ENCODE measurements around the gene GALNT18.

DNA sequence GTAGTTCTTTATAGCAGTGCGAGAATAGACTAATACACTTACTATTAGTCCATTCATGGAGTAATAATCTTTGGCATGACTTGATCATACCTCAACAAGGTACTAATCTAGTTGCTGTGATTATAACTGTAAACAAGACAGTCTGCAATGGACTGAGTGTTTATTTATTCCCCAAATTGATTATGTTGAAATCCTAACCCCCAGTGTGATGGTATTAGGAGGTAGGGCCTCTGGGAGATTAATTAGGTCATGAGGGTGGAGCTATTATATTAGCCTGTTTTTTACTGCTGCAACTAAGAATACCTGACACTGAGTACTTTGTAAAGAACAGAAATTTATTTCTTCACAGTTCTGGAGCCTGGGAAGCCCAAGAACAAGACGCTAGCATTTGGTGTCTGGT lies 237.8 kb downstream of the GALNT18 start:
- TF ChIP-seq CTCF (IDR thresholded peaks at IDR 0.05; ENCODE audit: insufficient read depth, low read length, poor library complexity, severe bottlenecking) (no peak), EZH2phosphoT487 (conservative IDR thresholded peaks at IDR 0.05; ENCODE audit: low read length) (no peak)

All from SU-DHL-6 (cell line).